Skeletal muscle tissue (tissue), 4 donors: Measurements from ENCODE around the gene FBLN7. TPM values are rescaled to one million over a fixed set of nuclear protein-coding genes. Genes with fewer than 3 reads are reported as not detected.
"Not testable (repeated sequence)": the region's sequence is repeated elsewhere in the genome, so short reads cannot be mapped to it uniquely, and the experiment has no call there.

Source experiments
- H3K27ac ChIP-seq: one replicate; pipeline ENCODE4 v1.7.0; 2013; ENCODE audit warnings: mild to moderate bottlenecking, low read depth, low read length, inconsistent platforms
- H3K27me3 ChIP-seq, 3 donors: one replicate each; pipeline ENCODE4 v1.7.0; 2013; ENCODE audit warnings: low read length in 3 of 3; ENCODE audit not compliant: control insufficient read depth in 3 of 3, insufficient read depth in 3 of 3
- H3K36me3 ChIP-seq, 3 donors: one replicate each; pipeline ENCODE4 v1.7.0; 2013; ENCODE audit warnings: low read length in 3 of 3; ENCODE audit not compliant: control insufficient read depth in 3 of 3, insufficient read depth in 3 of 3
- H3K4me1 ChIP-seq, 3 donors: one replicate each; pipeline ENCODE4 v1.7.0; 2013; ENCODE audit warnings: low read length in 3 of 3, mild to moderate bottlenecking in 3 of 3; ENCODE audit not compliant: control insufficient read depth in 3 of 3, insufficient read depth in 3 of 3
- H3K4me3 ChIP-seq, 3 donors: one replicate each; pipeline ENCODE4 v1.7.0; 2013; ENCODE audit warnings: low read length in 3 of 3
- H3K9ac ChIP-seq, 3 donors: one replicate each; pipeline ENCODE4 v1.7.0; 2013; ENCODE audit warnings: low read length in 3 of 3, mild to moderate bottlenecking in 3 of 3, moderate library complexity in 2 of 3, low read depth in 1 of 3
- H3K9me3 ChIP-seq, 3 donors: one replicate each; pipeline ENCODE4 v1.7.0; 2013; ENCODE audit warnings: low read length in 3 of 3; ENCODE audit not compliant: control insufficient read depth in 3 of 3
- total RNA-seq: library from RNA; depleted of rRNA; stranded (reverse); fragments of >200 nt; gene quantifications from one replicate; pipeline ENCODE4 v1.2.3, GENCODE V29; 2014
- donor health status: Osteomylitis.

The FBLN7 gene
- total RNA-seq, 1 donor from 2014 or later: 9.9 TPM

DNA sequence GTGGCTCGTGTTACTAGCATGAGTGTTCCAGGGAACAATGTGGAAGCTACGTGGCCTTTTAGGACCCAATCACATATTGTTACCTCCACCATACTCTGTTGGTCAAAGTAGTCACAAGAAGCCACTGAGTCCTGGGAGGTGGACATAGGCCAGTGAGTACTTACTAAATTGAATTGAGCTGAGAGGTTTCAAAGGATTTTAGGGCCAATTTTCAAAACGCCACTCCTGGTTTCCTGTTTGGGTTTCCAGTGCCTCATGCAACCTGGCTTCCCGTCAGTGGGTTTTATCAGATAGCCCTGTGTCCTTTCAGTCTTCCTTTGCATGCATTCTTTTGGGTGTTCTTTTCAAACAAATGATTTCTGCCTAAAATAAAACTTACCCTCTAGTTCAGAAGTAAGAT lies 56.3 kb downstream of the FBLN7 start:
- H3K9me3 ChIP-seq: no peaks in the 10 kb centered on the region
- no peak overlapping the region for H3K9ac ChIP-seq
- no peak overlapping the region for H3K27ac ChIP-seq
- no peaks in the 10 kb centered on the region for H3K4me1 ChIP-seq
- H3K4me3 ChIP-seq: no peak overlapping the region
- no peaks in the 10 kb centered on the region for H3K27me3 ChIP-seq
- no peaks in the 10 kb centered on the region for H3K36me3 ChIP-seq

- no peaks in the 10 kb centered on the region for H3K9me3 ChIP-seq
- no peak overlapping the region for H3K27ac ChIP-seq
- no peaks in the 10 kb centered on the region for H3K36me3 ChIP-seq
- H3K4me3 ChIP-seq: no peak overlapping the region
- no peak overlapping the region for H3K9ac ChIP-seq
- H3K4me1 ChIP-seq: no peaks in the 10 kb centered on the region
- H3K27me3 ChIP-seq: no peaks in the 10 kb centered on the region
Observed at GRCh38 chr2:112195167-112195766, 57.1 kb downstream of the FBLN7 start.

GRCh38 chr2:112195950-112196349 lies 57.8 kb downstream of the FBLN7 start:
- Histone ChIP-seq H3K4me3 (no peak overlapping the region), H3K4me1 (no peaks in the 10 kb centered on the region), H3K36me3 (no peaks in the 10 kb centered on the region), H3K9ac (no peak overlapping the region), H3K9me3 (no peaks in the 10 kb centered on the region), H3K27ac (no peak overlapping the region), H3K27me3 (no peaks in the 10 kb centered on the region)

DNA sequence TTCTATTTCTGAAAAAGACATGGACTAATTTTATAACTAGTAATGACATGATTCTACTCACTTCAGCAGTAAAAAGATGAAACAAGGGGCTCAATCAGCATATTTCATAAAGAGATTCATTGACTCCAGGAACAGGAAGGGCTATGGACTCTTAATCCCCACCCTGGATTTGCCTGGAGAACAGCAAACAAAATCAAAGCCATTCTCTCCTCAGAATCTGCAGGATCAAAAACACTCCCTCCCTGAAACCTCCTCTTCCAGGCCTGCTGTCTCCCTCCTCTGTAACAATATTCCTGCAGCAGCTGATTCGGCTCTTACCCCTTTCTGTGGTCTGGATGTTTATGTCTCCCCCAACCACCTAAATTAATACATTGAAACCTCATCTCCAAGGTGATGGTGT lies 59.7 kb downstream of the FBLN7 start:
- H3K27ac ChIP-seq: no peak overlapping the region
- H3K36me3 ChIP-seq: no peaks in the 10 kb centered on the region
- no peak overlapping the region for H3K9ac ChIP-seq

GRCh38 chr2:112198780-112199179 lies 60.6 kb downstream of the FBLN7 start:
- H3K9me3 ChIP-seq: peaks cover 0 to 3% (median 0%) of the 10 kb centered on the region in 3 donors
- no peak overlapping the region for H3K4me3 ChIP-seq
- H3K9ac ChIP-seq: no peak overlapping the region
- H3K36me3 ChIP-seq: no peaks in the 10 kb centered on the region
- no peaks in the 10 kb centered on the region for H3K27me3 ChIP-seq
- no peak overlapping the region for H3K27ac ChIP-seq
- no peaks in the 10 kb centered on the region for H3K4me1 ChIP-seq

More for the DNA sequence above, 59.7 kb downstream of the FBLN7 start:
- no peaks in the 10 kb centered on the region for H3K4me1 ChIP-seq
- H3K9me3 ChIP-seq: peaks cover 0 to under 1% (median 0%) of the 10 kb centered on the region in 3 donors
- H3K4me3 ChIP-seq: no peak overlapping the region
- H3K27me3 ChIP-seq: no peaks in the 10 kb centered on the region

DNA sequence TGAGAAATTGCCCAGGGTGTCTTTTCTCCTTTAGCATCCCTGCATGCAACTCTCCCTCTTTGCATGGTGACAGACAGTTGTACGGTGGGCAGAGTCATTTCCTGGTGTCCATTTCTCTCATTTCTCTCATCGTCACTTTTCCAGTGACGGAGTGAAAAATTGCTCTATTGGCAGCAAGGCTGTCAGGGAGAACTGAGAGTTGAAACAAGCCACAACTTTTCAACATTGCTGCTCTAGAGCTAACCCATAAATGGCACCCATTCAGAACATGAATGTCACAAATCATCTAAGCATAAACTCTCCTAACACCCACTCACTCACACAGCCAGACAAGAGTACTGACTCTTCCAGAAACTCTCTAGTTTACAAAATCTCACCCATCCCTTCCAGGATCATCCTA lies 61.0 kb downstream of the FBLN7 start:
- no peak overlapping the region for H3K27ac ChIP-seq
- no peak overlapping the region for H3K9ac ChIP-seq
- H3K36me3 ChIP-seq: no peaks in the 10 kb centered on the region
- H3K27me3 ChIP-seq: no peaks in the 10 kb centered on the region
- H3K4me3 ChIP-seq: no peak overlapping the region
- peaks cover 0 to 3% (median 0%) of the 10 kb centered on the region in 3 donors for H3K9me3 ChIP-seq
- H3K4me1 ChIP-seq: no peaks in the 10 kb centered on the region

DNA sequence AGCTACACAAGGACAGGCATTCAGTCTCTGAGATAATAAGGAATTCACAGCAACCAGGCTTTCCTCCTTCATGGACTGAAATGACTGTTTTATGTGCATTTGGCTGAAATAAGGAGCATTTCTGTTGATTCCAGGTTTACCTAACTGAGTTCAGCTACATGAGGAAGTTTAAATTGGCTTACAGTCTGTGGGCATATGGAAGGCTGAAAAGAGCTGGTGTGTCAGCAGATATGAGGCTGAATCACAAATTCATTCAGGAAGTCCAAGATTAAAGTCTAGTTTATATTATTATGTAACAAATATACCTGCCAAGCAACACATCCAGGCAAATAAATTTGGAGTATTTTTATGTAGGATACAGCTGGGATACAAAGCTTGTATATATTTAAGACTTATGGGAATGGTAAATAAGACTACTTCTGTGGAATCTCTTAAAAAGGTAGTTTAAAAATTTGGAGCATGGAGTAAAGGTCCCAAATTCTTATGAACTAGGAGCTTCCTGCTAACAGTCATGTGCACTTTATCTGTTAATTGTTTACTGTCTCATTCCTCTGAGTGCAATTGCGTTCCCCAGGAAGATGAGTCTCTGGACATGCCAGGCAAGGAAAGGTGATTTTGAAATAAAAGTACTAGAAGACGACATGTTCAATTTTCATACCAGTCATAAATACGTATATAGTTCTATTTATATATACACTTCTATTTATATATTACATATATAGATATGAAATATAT lies 63.7 kb downstream of the FBLN7 start:
- Histone ChIP-seq H3K4me1 (no peaks in the 10 kb centered on the region), H3K4me3 (no peak overlapping the region), H3K27ac (no peak overlapping the region), H3K9ac (no peak overlapping the region), H3K27me3 (no peaks in the 10 kb centered on the region), H3K36me3 (no peaks in the 10 kb centered on the region), H3K9me3 (peaks cover 0 to 3% (median 0%) of the 10 kb centered on the region in 3 donors)

DNA sequence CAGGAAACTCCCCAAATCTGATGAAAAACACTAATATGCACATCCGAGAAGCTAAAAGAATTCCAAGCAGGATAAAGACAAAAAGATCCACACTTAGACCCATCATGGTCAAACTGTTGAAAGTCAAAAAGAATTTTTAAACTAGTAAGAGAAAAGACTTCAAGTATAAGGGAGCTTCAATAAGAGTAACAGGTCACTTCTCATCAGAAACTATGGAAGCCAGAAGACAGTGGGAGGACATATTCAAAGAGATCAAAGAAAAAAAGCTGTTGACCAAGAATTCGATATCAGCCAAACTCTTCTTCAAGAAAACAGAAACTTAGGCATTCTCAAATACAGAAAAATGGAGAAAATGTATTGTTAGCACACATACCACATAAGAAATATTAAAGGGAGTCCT lies 66.2 kb downstream of the FBLN7 start:
- H3K9ac ChIP-seq: no peak overlapping the region

GRCh38 chr2:112207905-112208304 lies 69.7 kb downstream of the FBLN7 start:
- not testable (repeated sequence) for H3K27ac ChIP-seq, H3K36me3 ChIP-seq, H3K27me3 ChIP-seq

More for the DNA sequence above, 66.2 kb downstream of the FBLN7 start:
- peaks cover 0 to 3% (median 0%) of the 10 kb centered on the region in 3 donors for H3K9me3 ChIP-seq
- no peaks in the 10 kb centered on the region for H3K4me1 ChIP-seq
- no peaks in the 10 kb centered on the region for H3K27me3 ChIP-seq
- H3K4me3 ChIP-seq: no peak overlapping the region
- H3K36me3 ChIP-seq: no peaks in the 10 kb centered on the region
- H3K27ac ChIP-seq: no peak overlapping the region

GRCh38 chr2:112216167-112216566 lies 78.0 kb downstream of the FBLN7 start:
- Histone ChIP-seq H3K9ac (no peak overlapping the region), H3K36me3 (peaks cover 15 to 21% (median 16%) of the 10 kb centered on the region in 3 donors), H3K4me1 (peaks cover 0 to 4% (median 0%) of the 10 kb centered on the region in 3 donors), H3K27me3 (no peaks in the 10 kb centered on the region), H3K4me3 (no peak overlapping the region), H3K9me3 (no peaks in the 10 kb centered on the region), H3K27ac (no peak overlapping the region)

More at GRCh38 chr2:112207905-112208304, 69.7 kb downstream of the FBLN7 start:
- H3K4me3 ChIP-seq, H3K9ac ChIP-seq, H3K4me1 ChIP-seq, H3K9me3 ChIP-seq: not testable (repeated sequence)
